ENCODE measurements around the gene BTRC.
A peak's percentile ranks its signal among the peaks of the same experiment; 100 is the strongest.
"Not testable (repeated sequence)": the region's sequence is repeated elsewhere in the genome, so short reads cannot be mapped to it uniquely, and the experiment has no call there.

BTRC gene

DNA sequence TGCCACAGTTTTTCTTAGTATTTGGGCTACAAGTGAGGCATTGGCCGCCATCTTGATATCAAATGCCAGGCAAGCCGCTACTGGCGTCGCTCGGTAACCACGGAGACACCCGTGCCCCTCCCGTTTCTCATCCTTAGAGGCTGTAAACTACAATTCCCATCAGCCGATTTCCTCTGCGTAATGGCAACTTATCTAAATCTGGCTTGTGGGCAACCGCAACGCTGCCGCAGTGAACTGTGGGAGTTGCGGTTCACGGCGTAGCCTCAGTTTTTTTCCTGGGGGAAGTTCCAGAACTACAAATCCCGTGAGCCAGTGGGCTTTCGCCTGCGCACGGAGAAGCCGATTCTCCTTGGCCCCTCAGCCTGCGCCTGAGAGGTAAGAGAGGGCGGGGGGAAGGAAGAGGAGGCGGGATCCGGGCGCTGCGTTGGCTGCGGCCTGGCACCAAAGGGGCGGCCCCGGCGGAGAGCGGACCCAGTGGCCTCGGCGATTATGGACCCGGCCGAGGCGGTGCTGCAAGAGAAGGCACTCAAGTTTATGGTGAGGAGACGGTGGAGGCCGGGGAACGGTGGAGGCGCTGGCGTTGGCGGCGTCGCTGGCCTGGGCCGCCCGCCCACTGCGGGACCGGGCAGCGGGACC lies at the start of gene BTRC:
Gene BTRC (plus strand): TSS at position 474 of the 636 bp plus-strand sequence. CDS start 16 bp downstream, at position 490.
- DNase-seq: peak; percentile 94

GRCh38 chr10:101304316-101304715 lies 49.6 kb upstream of the BTRC start:
- DNase-seq: no peak

- no peak for DNase-seq
These were observed 48.4 kb upstream of the BTRC start for GRCh38 chr10:101305320-101306241.

DNA sequence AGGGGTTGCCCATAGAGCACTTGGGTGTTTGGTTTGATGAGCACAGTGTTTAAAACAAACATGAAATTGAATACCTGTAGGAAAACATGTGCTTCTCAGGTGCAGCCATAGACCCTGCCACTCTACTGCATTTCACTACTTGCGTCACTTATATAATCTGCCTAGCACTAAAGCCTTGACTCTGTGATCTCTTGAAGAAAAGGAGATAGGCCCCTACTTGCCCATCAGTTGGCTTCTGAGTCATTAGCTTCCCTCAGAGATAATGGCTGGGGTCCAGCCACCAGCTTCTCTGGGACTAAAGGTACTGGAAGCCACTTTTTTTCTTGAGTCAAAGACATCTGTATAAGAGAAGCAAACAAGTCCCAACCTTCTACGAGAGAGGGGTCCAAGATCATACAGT lies 45.9 kb upstream of the BTRC start:
- DNase-seq: no peak

- no peak for DNase-seq
These were observed 43.3 kb upstream of the BTRC start for GRCh38 chr10:101310529-101311184.

DNA sequence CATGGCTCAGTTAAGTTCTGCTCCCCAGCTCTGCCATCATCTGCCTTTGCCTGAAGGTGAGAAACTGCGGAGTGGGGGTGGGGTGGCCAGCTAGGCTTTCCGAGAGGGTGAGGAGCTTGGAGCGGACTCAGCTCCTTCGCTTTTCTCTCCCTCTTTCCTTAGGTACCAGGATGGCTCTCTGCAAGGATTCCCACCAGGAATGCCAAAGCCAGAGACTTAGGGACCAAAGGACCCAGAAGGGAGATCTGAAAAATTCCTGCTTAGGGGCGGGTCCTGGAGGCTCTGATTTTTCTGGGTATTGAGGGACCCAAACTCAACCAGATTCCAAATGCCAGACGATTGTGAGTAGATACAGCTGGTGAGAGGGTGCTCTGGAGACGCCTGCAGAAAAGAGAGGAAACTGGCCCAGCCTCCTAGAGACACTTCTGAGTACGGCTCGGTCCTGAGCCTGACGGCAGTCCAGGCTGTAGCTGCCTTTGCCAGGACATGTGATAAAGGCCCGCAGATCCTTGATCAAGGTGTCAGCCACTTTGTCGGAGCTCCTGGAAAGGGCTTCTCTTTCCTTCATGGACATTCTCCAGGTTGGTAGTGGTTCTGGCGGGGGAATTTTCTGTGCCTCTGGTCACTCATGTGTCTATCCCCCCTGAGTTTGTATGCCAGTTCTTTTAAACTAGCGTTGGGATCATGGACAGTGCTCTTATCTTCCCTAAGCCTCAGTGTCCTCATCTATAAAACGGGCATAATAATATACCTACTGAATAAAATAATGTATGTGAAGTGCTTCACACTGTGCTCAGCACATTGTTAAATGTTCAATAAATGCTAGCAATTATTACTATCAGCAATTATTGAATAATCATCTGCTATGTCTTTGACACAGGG lies 42.5 kb upstream of the BTRC start:
- no peak for DNase-seq

DNA sequence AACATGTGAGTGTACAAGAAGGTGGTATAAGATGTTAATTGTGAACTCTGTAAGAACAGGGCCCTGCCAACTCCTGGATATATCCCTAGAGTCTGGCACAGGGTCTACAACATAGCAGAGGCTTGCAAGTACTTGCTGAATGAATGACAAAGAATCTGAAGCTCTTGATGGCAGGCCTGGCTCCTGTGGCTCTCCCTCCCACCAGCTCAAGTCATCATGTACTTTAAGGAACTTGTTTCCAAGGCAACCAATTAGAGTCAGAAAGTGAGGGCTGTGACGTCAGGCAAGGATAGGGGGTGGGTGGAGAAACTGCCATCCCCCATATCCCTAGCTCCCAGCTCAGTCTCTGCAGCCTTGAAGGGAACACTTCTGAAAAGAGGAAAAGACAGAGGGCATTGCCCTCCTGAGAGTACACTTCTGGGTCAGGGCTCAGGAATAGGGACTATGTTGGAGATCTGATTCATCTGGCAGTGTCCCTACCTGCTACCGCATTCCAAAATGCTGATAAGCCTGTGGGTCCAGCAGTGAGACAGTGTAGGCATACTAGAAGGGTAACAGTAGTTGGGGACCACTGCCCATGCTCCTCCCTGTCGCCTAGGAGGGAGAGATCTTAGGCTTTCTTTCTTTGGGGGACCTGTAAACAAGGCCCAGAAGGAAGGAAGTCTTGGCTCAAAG lies 34.6 kb upstream of the BTRC start:
- no peak for DNase-seq

DNA sequence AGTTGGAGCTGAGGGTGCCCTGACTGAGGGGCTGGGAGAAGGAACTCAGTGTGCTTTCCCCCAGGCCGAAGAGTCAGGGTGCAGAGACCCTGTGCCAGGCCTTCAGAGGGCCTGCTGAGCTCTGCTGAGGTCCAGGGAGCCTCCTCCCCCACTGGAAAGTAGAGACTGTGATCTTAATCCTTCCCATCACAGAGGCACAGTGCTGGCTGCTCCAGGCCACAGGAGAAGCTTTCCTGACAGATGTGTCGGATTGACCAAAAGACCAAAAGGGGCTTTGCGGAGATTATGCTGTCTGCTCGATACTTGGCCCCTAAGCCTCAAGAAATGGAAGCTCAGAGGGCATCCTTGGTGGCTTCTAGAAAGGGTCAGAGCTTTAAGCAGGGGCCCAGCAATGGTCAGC lies 32.9 kb upstream of the BTRC start:
- DNase-seq: no peak

- DNase-seq: no peak
These were observed 31.5 kb upstream of the BTRC start for GRCh38 chr10:101322266-101323108.

- DNase-seq: no peak
These were observed 30.5 kb upstream of the BTRC start for GRCh38 chr10:101323495-101323894.

DNA sequence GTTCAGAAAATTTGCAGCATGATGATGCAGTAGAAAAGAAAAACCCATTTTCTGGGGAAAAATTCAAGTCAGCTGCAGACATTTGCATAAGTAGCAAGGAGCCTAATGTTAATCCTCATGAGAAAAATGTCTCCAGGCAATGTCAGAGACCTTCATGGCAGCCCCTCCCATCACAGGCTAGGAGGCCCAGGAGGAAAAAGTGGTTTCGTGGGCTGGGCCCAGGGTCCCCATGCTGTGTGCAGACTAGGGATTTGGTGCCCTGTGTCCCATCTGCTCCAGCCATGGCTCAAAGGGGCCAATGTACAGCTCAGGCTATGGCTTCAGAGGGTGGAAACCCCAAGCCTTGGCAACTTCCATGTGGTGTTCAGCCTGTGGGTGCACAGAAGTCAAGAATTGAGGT lies 26.5 kb upstream of the BTRC start:
- not testable (repeated sequence) for DNase-seq

DNA sequence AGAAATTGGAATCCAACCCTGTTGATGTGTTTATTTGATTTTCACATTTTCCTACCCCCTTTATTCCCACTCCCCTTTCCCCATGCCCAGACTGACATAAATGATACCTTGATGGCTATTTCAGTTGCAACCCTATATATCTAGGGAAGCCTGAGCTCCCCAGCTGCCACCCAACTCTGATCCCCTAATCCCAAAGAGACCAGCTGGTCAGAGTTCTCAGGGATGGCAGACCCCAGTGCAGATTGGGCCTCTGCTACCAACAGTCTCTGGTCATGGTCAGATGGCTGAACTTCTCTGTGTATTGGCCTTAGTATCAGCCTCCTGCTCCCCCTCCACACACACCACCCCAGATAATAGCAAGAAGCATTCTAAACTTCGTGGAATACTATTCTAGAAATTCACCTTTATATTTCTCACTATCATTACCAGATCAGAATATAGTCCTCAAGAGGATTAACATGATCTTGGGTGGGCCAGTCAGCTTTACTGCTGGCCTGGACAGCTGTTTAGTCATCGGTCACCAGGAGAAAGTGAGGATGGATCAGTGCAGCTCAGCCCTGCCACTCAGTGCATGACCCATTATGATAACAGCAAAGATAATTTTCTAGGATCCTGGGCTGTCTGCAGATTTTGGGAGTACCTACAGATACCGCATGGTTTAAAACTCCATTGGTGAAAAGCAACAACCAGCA lies 24.5 kb upstream of the BTRC start:
- DNase-seq: no peak

GRCh38 chr10:101330231-101330630 lies 23.7 kb upstream of the BTRC start:
- no peak for DNase-seq

GRCh38 chr10:101330631-101331225 lies 23.2 kb upstream of the BTRC start:
- DNase-seq: no peak

GRCh38 chr10:101331956-101332355 lies 22.0 kb upstream of the BTRC start:
- no peak for DNase-seq

GRCh38 chr10:101334259-101334658 lies 19.7 kb upstream of the BTRC start:
- not testable (repeated sequence) for DNase-seq

DNA sequence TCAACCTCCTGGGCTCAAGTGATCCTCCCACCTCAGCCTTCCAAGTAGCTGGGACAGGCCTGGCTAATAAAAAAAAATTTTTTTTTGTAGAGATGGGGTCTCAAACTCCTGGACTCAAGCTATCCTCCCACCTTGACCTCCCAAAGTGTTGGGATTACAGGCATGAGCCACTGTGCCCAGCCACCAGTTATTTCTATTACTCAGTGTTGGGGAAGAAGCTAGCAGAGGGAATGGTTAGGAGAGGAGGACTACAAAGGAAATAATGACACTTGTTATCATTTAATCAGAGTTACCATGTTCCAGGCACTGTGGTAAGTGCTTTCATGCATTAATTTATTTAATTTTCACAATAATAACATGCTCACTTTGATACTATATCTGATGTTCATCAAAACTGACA lies 17.6 kb upstream of the BTRC start:
- no peak for DNase-seq

DNA sequence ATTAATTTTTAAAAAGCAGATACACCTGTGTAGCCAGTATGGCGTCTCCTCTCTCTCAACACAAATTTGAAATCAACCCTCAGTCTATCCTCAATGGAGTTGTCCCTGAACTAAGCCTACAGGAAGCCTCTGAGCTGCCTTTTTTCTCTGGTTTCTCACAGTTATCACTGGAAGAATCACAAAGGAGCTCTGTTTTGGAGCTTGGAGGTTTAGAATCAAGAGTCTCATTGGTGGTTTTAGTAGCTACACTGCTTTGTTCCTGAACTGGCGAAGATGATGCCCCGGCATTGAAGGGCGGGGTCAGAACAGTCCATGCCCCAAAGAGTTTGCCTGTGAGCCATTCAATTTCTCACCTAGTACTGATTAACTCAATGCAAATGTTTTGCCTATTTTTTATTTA lies 16.1 kb upstream of the BTRC start:
- no peak for DNase-seq

DNA sequence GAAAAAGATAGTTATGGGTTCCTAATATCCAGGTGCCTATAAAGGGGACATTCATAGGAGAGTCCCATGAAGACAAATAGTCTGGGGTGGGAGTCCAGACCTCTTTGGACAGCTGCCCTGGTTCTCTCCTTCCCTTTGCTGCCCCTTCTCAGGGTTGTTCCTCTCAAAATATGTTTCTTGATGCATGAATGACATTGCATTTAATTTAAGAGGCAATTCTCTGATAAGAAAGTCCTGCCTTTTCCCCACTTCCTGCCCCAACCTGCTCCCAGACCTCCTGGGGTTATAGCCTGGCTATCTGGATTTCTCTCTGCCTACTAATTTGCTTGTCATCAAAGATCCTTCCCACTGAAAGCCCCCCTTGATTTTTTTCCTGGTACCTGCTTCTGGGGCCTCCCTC lies 12.5 kb upstream of the BTRC start:
- DNase-seq: no peak

- DNase-seq: no peak
These were observed 7.8 kb upstream of the BTRC start for GRCh38 chr10:101346177-101346576.

All from NCI-H774 (cell line).